ES-I3 (cell line): ENCODE data around the gene TTI1.

Experiments used
- H3K36me3 ChIP-seq: 2 replicates; pipeline ENCODE4 v1.6.1; 2013; ENCODE audit warnings: mild to moderate bottlenecking, low read length, control low read depth, moderate library complexity; ENCODE audit not compliant: insufficient read depth
- H3K4me1 ChIP-seq: 2 replicates; pipeline ENCODE4 v1.6.1; 2013; ENCODE audit warnings: mild to moderate bottlenecking, control low read depth, low read length; ENCODE audit not compliant: insufficient read depth
- H3K9ac ChIP-seq: 2 replicates; pipeline ENCODE4 v1.6.1; 2013; ENCODE audit warnings: low read depth, mild to moderate bottlenecking, low read length, moderate library complexity
- H3K9me3 ChIP-seq: 2 replicates; pipeline ENCODE4 v1.6.1; 2013; ENCODE audit warnings: mild to moderate bottlenecking, low read length, moderate library complexity; ENCODE audit not compliant: control insufficient read depth, insufficient read depth

TTI1 gene

GRCh38 chr20:37995856-37996605 lies 37.2 kb downstream of the TTI1 start:
- Histone ChIP-seq H3K9ac (no peak overlapping the region), H3K36me3 (peaks cover 23% of the 10 kb centered on the region), H3K4me1 (peaks cover 4% of the 10 kb centered on the region; the same call in 1 of the 2 replicates), H3K9me3 (no peaks in the 10 kb centered on the region)

GRCh38 chr20:37994512-37994911 lies 38.7 kb downstream of the TTI1 start:
- Histone ChIP-seq H3K9ac (no peak overlapping the region), H3K9me3 (no peaks in the 10 kb centered on the region), H3K4me1 (peaks cover 4% of the 10 kb centered on the region; the same call in 1 of the 2 replicates), H3K36me3 (peaks cover 19% of the 10 kb centered on the region)

GRCh38 chr20:37992802-37993409 lies 40.4 kb downstream of the TTI1 start:
- H3K9ac ChIP-seq: no peak overlapping the region
- H3K36me3 ChIP-seq: peaks cover 15% of the 10 kb centered on the region
- H3K9me3 ChIP-seq: no peaks in the 10 kb centered on the region
- peaks cover 4% of the 10 kb centered on the region; the same call in 1 of the 2 replicates for H3K4me1 ChIP-seq

DNA sequence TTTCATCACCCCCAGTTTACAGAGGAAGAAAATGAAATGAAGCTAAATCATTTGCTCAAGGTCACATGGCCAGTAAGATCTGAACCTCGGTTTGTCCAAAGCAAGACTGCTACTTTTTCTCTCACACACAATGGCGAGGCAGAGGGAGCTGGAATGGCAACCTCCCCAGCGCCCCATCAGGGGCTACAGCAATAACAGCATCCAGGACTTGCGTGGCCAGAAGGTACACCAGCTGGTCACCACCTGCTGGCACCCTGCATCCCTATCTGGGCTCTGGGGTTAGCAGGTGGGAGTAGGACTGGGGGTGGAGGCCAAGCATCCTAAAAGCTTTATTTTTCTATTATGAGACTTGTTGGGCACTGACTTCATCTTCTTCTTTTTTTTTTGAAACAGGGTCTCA lies 41.3 kb downstream of the TTI1 start:
- Histone ChIP-seq H3K4me1 (peaks cover 4% of the 10 kb centered on the region; the same call in 1 of the 2 replicates), H3K36me3 (peaks cover 11% of the 10 kb centered on the region), H3K9me3 (no peaks in the 10 kb centered on the region), H3K9ac (no peak overlapping the region)

DNA sequence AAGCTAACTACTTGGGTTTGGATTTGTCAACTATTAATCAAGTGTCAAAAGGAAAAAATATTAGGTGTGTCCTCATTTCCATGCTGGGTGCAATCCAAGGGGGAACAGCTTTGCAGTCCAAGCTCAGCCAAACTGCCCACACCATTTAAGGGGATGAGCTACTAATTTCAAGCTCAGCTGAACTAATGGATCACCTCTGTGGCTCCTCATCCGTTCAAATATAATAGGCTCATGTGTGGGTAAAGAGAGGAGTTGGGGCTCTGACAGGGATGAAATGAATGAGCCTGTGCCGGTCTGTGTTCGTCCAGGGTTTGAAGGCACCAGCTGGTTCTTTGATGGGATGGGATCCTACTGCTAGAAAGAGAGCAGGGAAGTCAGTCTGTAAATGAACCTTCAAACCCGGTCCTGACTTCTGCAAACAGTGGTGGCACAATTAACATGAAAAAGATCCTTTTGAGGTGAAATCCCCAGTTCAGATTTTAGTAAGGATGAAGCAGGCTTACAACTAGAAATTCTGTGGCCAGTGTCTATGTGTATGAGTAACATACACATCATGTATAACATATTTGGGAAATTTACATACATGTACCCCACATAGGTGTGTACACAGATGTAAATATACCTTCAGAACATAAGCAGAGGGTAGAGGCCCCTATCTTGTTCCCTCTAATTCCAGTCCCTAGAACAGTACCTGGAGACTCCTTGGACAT lies 41.9 kb downstream of the TTI1 start:
- peaks cover 4% of the 10 kb centered on the region; the same call in 1 of the 2 replicates for H3K4me1 ChIP-seq

DNA sequence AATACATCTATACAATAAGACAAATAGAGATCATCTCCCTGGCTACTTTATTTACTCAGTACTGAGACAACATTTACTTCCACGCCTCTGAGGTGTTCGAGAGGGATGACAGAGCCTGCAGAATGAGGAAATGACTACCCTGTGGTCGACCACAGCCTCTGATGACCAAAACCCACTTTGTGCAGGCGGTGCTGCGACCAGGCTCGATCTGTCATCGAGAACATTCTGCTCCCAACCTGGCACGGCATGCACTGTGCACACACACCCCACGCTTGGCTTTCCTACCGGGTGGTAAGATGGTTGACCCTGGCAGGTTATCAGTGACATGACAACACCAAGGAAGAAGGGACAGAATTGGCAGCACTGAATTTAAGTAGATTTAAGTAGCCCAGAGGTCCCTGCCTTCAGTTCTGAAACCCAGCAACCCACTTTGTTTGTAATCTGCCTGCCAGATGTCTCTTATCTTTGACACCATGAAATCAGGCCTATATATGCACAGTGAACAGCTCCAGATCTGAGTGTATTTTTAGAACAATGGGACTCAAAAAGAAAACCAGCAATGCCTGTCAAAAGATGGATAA lies 42.6 kb downstream of the TTI1 start:
- peaks cover 3% of the 10 kb centered on the region for H3K36me3 ChIP-seq
- H3K9ac ChIP-seq: no peak overlapping the region
- H3K9me3 ChIP-seq: no peaks in the 10 kb centered on the region
- peaks cover 4% of the 10 kb centered on the region; the same call in 1 of the 2 replicates for H3K4me1 ChIP-seq

More for the DNA sequence above, 41.9 kb downstream of the TTI1 start:
- Histone ChIP-seq H3K36me3 (peaks cover 10% of the 10 kb centered on the region), H3K9me3 (no peaks in the 10 kb centered on the region), H3K9ac (no peak overlapping the region)

DNA sequence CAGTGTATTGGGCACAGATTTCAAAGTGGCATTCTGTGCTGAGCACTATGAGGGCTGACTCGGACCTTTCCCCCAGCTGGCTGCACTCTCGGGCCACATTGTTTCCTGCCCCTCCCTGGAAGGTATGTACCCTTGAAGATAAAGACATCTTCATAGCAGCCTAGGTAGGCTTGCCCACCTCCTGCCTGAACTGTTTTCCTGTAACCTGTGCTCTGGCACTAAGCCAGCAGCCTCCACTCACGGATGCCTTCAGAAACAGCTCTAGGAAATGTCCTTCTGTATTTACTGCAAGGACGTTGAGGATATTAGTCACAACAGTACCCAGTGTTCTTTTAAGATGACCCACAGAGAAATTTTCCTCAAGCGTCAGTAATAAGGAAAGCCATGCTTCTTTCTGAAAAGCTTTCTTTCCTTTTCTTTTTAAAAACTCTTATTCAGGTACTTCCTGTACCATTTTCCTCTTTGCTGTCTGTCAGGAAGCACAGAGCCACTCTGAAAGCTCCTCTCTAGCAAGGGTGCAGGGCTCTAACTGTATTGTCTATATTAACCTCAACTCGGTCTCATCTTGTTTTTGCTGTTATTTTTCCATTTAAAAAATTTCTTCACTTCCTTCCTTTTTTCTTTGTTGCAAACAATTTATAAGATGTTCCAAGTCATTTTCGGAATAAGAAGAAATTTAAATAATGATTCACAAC lies 43.5 kb downstream of the TTI1 start:
- Histone ChIP-seq H3K4me1 (peaks cover 4% of the 10 kb centered on the region; the same call in 1 of the 2 replicates), H3K9ac (no peak overlapping the region), H3K9me3 (no peaks in the 10 kb centered on the region), H3K36me3 (peaks cover 3% of the 10 kb centered on the region)

GRCh38 chr20:37988306-37988954 lies 44.8 kb downstream of the TTI1 start:
- Histone ChIP-seq H3K9me3 (no peaks in the 10 kb centered on the region), H3K9ac (no peak overlapping the region), H3K36me3 (peaks cover 3% of the 10 kb centered on the region), H3K4me1 (peaks cover 4% of the 10 kb centered on the region; the same call in 1 of the 2 replicates)

DNA sequence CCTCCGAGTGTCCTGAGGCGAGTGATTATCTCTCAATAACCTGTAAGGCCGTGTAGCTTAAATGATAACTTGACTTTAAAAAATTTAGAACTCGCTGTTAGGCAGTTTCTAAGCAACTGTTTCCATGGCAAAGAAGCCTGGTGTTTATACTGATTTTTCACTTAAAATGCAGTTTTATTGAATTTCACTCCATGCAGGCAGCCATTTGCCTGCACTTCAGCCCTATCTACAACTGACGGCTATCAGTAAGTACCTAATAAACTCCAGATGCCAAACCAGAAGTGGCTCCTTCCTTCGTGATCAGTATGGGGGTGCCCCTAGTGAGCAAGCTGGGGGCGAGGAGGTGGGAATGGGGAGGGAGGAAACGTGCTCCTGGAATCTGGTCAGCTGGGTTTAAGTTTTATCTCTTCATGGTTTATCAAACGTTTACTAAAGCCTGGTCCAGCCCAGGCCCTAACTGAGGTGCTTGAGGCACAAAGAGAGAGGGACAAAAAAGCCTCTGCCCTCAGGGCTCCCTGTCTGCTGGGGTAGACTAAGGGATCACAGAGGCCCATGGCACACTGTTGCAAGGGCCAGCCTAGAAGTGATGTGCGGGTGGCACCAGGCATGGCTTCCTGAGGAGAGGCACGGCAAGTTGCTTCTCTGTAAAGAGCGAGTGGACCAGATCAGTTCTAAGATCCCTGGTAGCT lies 45.5 kb downstream of the TTI1 start:
- H3K36me3 ChIP-seq: peaks cover 3% of the 10 kb centered on the region
- H3K4me1 ChIP-seq: peaks cover 2% of the 10 kb centered on the region; the same call in 1 of the 2 replicates
- H3K9ac ChIP-seq: no peak overlapping the region
- H3K9me3 ChIP-seq: no peaks in the 10 kb centered on the region

- Histone ChIP-seq H3K36me3 (peaks cover 3% of the 10 kb centered on the region), H3K9ac (no peak overlapping the region), H3K9me3 (no peaks in the 10 kb centered on the region), H3K4me1 (no peaks in the 10 kb centered on the region)
These were observed 46.2 kb downstream of the TTI1 start for GRCh38 chr20:37986873-37987601.

DNA sequence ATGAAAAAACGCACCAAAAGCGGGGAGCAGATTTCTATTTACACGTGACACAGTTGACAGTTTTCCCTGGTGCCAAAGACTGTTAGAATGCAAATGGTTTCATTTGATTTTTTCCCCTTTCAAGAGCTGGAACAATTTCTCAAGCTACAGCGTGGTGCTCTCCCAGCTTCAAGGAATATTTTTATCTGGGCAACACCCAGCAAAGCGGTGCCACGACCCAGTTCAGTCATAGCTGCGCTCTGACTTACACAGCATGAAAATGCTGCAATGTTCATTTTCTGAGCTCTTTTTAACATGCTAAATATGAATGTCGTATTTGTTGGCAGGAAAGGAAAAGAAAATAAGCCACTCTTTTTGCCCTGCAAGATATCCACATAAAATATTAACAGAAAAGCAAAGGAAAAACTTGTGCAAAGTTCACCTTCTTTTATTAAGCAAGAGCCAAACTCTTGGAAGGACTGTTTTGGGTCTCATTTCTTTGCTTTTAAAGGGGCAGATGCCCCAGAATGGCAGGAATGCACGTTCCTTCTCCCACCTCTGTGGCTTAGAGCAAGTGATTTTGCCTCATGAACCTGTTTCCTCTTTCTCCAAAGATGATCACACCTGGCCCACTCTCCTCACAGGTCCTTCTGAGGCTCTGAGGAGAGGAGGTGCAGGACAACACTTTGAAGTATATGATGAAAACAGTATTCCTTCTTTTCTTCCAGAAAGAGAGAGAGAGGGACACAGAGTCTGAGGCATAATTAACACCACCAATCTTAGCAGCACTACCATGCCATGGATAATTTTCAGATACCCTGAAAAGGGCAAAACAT lies 47.0 kb downstream of the TTI1 start:
- Histone ChIP-seq H3K9me3 (no peaks in the 10 kb centered on the region), H3K36me3 (peaks cover 8% of the 10 kb centered on the region), H3K9ac (no peak overlapping the region), H3K4me1 (no peaks in the 10 kb centered on the region)
